ENCODE results near the gene TSPO. TPM values are rescaled to one million over a fixed set of nuclear protein-coding genes. Genes with fewer than 3 reads are reported as not detected.

The TSPO gene
- total and polyA plus RNA-seq, 2 of the 8 experiments (the other 6 are each of a cell fraction or from before 2014, with no cell fraction given), result 19.9 to 51.5 TPM

DNA sequence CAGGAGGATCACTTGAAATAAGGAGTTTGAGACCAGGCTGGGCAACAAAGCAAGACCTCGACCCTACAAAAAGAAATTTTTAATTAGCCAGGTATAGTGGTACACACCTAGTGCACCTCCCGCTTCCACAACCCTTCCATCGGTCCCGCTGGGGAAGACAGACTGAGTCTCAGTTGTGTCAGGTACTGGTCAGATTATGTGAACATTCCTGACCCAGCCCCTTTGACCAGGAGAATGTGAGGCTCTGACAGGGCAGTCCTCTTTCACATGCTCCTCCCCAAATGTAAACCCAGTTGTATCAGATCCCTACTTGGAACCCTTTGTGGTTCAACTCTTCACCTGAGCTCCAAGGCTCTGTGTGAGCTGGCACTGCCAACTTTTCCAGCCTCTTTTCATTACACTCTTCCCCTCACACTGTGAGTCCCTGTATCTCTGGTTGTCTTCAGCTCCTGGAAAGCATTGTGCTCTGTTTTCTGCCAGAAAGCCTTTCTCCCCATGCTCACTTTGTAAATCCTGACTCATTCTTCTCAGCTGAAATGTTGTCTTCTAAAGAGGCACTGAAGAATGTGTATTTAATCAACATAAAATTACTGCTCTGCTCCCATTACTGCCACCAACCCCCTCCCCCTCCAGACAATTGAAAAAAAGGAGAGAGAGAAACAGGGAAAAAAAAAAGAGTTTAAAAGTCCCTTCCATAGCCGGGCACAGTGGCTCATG is 37.6 kb downstream of the TSPO start (continued):
- no peak for TF ChIP-seq RXRA (IDR thresholded peaks at IDR 0.05; ENCODE audit: insufficient read depth, low read depth, low read length)

All from H1 (cell line).